RPMI8226 (cell line): ENCODE measurements around the gene ACE.

Experiments used
- DNase-seq: peaks from one replicate; pipeline ENCODE4 v3.0.0-alpha.2; 2015

The ACE gene

DNA sequence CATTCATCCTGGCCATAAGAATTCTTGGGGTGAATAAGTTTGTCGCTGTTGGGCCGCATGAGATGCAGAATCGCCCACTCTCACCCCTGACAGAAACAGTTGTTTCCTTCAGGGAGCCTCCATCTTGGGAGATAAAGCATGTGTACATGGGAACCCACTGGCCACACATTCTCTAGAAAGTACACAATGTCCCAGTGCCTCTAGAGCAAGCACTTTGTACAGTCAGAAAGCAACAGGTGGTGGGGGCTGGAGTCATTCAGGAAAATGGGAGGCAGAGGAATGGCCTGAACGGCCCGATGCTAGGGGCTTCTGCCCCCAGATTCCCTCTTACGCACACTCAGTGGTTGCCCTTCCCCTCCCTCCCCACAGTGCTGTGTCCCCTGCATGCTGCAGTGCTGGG lies 16.1 kb downstream of the ACE start:
- no peak for DNase-seq

- no peak for DNase-seq
Measured at GRCh38 chr17:63493411-63493810, 16.6 kb downstream of the ACE start.

- no peak for DNase-seq
Measured at GRCh38 chr17:63494300-63494928, 17.6 kb downstream of the ACE start.

DNA sequence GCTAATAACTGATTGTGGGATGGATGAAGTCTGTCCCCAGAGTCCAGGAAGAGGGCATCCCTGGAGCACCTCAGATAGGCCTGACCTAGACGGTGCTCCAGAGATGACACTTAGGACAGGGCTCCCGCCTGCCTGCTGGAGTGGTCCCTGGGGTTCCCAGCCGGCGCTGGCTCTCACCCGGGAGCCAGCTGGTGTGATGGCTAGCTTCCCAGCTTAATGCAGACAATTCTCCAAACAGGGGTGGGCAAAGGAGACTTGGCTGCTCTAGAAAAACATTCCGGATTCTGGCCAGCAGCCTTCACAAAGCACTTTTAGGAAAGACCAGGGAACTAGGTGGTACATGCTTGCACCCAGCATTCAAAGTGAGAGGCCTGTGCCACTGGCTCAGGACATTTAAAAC lies 18.6 kb downstream of the ACE start:
- DNase-seq = no peak

DNA sequence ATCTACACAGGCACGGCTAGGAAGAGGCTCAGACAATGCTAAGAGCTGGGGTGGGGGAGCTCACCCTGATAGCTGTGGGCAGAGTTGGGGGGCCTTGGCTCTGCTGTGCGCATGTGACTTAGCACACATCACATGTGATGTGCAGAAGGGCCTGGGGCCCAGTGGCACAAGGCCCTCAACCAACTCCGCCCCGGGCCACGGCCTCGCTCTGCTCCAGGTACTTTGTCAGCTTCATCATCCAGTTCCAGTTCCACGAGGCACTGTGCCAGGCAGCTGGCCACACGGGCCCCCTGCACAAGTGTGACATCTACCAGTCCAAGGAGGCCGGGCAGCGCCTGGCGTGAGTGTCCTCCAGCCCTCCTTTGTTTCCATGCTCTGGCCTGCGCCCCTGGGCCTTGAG lies 19.3 kb downstream of the ACE start:
- no peak for DNase-seq

- no peak for DNase-seq
Measured at GRCh38 chr17:63496663-63497400, 20.0 kb downstream of the ACE start.

DNA sequence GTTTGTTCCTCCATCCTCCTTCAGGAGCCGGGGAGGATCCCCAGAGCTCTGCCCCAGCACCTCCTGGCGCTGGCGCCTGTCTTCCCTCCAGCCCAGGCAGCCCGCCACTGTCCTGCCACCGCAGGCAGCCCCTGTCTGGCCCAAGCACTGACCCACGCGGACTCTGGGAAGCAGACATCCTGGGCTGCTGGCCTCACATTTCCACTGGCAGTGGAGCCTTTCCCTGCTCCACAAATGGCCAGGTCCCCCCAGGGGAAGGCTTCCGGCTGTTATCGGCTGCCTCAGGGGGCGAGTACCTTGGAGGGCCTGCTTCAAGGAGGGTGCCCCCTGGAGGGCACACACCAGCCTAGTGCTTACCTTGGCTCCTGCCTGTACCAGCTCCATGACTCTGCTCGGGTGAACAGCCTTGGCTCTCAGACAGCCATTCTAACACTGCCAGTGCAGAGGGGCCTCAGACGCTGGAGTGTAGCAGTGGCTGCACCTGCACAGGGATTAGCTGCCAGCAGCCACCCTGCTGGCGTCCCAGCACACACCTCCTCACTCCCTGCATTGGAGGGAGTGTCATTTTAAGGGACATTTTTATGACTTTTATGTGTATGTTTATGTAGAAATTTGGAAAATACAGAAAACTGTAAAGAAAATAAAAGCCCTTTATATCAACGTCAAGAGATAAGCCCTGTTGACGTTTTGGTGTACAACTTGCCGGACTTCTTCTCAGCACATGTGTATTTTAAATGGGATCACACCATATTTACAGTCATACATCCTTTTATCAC lies 21.0 kb downstream of the ACE start:
- peak; percentile 66 for DNase-seq

- no peak for DNase-seq
Measured at GRCh38 chr17:63498626-63499195, 21.9 kb downstream of the ACE start.

GRCh38 chr17:63500543-63501390 lies 23.9 kb downstream of the ACE start:
- DNase-seq = no peak

GRCh38 chr17:63503341-63503705 lies 26.5 kb downstream of the ACE start:
- no peak for DNase-seq

- DNase-seq = no peak
Measured at GRCh38 chr17:63504261-63504660, 27.4 kb downstream of the ACE start.

- DNase-seq = no peak
Measured at GRCh38 chr17:63505341-63505740, 28.5 kb downstream of the ACE start.

DNA sequence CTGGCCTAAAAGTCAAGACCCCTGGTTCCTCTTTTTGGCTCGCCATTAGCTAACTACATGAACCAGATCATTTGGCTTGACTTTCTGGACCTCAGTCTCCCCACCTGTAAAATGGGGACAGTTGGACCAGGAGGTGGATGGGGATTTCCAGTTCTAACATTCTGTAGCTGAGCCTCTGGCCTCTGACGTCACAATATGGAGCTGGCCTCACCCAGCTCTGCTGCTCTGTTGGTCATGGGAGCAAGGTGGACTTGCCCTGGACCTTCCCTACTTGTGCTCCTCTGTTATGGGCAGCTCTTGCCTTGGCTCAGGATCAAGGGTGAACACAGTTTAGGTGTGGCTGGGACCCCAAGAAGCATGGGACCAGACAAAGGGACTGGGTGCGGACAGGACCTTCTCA lies 29.8 kb downstream of the ACE start:
- no peak for DNase-seq

DNA sequence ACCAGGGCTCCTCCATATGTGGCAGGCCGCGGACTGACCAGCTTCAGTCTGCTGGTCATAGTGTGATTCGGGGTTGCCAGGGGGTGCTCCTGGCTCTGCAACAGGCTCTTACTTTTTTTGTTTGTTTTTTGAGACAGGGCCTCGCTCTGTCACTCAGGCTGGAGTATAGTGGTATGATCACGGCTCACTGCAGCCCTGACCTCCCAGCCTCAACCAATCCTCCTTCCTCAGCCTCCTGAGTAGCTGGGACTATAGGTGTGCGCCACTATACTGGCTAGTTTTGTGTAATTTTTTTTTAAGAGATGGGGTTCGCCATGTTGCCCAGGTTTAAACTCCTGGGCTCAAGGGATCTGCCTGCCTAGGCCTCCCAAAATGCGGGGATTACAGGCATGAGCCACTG lies 34.5 kb downstream of the ACE start:
- DNase-seq = no peak

DNA sequence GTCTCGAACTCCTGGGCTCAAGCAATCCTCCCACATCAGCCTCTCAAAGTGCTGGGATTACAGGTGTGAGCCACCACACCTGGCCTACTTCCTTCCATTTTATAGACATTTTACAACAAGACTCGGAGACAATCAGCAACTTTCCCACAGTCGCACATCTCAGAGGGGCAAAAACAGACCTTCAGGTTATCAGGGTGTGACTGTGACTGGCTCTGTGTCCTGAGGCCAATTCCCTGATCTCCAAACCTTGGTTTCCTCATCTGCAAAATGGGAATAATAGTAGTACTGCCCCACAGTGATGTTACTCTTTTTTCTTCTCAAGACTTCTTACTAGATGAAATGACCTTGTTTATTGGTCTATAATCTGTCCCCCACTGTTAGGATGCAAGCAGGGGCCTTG lies 35.5 kb downstream of the ACE start:
- DNase-seq = no peak

- no peak for DNase-seq
Measured at GRCh38 chr17:63512896-63513644, 36.2 kb downstream of the ACE start.

DNA sequence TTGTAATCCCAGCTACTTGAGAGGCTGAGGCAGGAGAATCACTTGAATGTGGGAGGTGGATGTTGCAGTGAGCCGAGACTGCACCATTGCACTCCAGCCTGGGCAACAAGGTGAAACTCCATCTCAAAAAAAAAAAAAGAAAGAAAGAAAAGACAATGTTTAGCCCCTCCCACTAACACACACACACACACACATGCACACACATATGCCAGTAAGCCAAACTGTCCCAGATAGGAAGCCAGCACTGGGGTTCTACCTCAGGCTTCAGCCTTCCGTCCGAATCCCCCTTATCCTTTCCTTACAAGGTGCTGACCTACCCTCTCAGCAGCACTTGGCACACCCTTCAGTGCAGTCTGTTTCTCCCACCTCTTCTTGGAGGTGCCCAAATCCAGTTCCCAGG lies 37.6 kb downstream of the ACE start:
- no peak for DNase-seq

DNA sequence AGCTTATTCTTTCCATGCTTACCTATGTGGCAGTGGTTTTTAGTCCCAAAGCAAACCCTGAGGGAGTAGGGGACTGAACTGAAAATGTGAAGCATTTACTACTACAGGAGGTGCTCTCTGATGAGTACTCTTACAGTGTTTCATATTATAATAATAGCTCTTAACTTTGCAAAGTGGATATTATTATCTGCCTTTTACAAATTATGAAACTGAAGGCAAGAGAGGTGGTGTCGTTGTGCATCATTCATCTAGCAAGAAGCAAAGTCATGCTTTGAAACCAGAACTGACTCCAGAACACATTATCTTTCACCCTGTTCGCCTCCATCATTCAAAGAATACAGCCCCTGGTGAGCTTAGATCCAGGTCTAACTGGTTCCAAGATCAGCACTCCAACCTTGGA lies 38.1 kb downstream of the ACE start:
- DNase-seq = no peak

GRCh38 chr17:63515426-63515825 lies 38.6 kb downstream of the ACE start:
- DNase-seq = no peak

- DNase-seq = no peak
Measured at GRCh38 chr17:63516910-63517824, 40.3 kb downstream of the ACE start.
